Neural progenitor cell (in vitro differentiated cells): Measurements from ENCODE around the gene TMBIM4.

ENCODE experiments used
- CTCF ChIP-seq: fragments of 200-600 bp; sonication (generic); IDR thresholded peaks from 2 replicates; pipeline ENCODE4 v1.5.1; 2017; ENCODE audit warnings: antibody characterized with exemption, mild to moderate bottlenecking
- EZH2 ChIP-seq: fragments of 200-600 bp; sonication (generic); IDR thresholded peaks from 2 replicates; pipeline ENCODE4 v1.6.1; 2017; ENCODE audit warnings: antibody characterized with exemption, mild to moderate bottlenecking, moderate library complexity
- EZH2phosphoT487 ChIP-seq: fragments of 200-600 bp; sonication (generic); IDR thresholded peaks from 2 replicates; pipeline ENCODE4 v1.6.1; 2017; ENCODE audit warnings: antibody characterized with exemption

GRCh38 chr12:66108386-66108785 is 61.4 kb downstream of the TMBIM4 start:
- TF ChIP-seq CTCF = no peak
- TF ChIP-seq EZH2phosphoT487 = no peak
- no peak for TF ChIP-seq EZH2
